Renal cortical epithelial cell (primary cell): ENCODE results near the gene RPS19BP1. TPM values are rescaled to one million over a fixed set of nuclear protein-coding genes. Genes with fewer than 3 reads are reported as not detected.

Experiments used
- DNase-seq: peaks from one replicate; pipeline ENCODE4 v3.0.0-alpha.2; 2011; ENCODE audit warnings: low read depth
- total RNA-seq: library from RNA; depleted of rRNA; stranded (reverse); fragments of >200 nt; gene quantifications from 2 replicates; pipeline ENCODE4 v1.2.3, GENCODE V29; 2014

The RPS19BP1 gene
- total RNA-seq, 1 donor from 2014 or later, result 47.1 TPM

GRCh38 chr22:39490966-39491680, 41.4 kb downstream of the RPS19BP1 start:
- no peak for DNase-seq

- peak; percentile 47 for DNase-seq
Observed at GRCh38 chr22:39490135-39490798, 42.3 kb downstream of the RPS19BP1 start.

GRCh38 chr22:39489094-39490068, 43.2 kb downstream of the RPS19BP1 start:
- no peak for DNase-seq

GRCh38 chr22:39488563-39489083, 43.9 kb downstream of the RPS19BP1 start:
- DNase-seq, result no peak

GRCh38 chr22:39487826-39488520, 44.6 kb downstream of the RPS19BP1 start:
- no peak for DNase-seq

- no peak for DNase-seq
Observed at GRCh38 chr22:39486951-39487825, 45.4 kb downstream of the RPS19BP1 start.

- peak; percentile 86 for DNase-seq
Observed at GRCh38 chr22:39482768-39483167, 49.8 kb downstream of the RPS19BP1 start.

- no peak for DNase-seq
Observed at GRCh38 chr22:39481595-39481994, 51.0 kb downstream of the RPS19BP1 start.

GRCh38 chr22:39481054-39481453, 51.5 kb downstream of the RPS19BP1 start:
- no peak for DNase-seq

- no peak for DNase-seq
Observed at GRCh38 chr22:39480557-39480956, 52.0 kb downstream of the RPS19BP1 start.

GRCh38 chr22:39479254-39479653, 53.3 kb downstream of the RPS19BP1 start:
- DNase-seq, result no peak

Other genes with a start within 250 kb of the RPS19BP1 start
- gene RPL3, start 213.1 kb downstream of the RPS19BP1 start, total RNA-seq, result 1,714 and 3,145 TPM in 2 replicates
- gene SYNGR1, start 182.8 kb downstream of the RPS19BP1 start, total RNA-seq, result 11.9 TPM in 1 of 2 replicates, not detected in the other
- 7.5 and 18.7 TPM in 2 replicates for gene TAB1, start 133.0 kb downstream of the RPS19BP1 start, total RNA-seq
- gene MGAT3, start 75.7 kb downstream of the RPS19BP1 start, total RNA-seq, result 0.40 TPM in 1 of 2 replicates, not detected in the other
- gene MIEF1, start 30.5 kb downstream of the RPS19BP1 start, total RNA-seq, result 21.4 and 29.4 TPM in 2 replicates
- gene ATF4, start 12.2 kb downstream of the RPS19BP1 start, total RNA-seq, result 177 and 255 TPM in 2 replicates
- 0.10 TPM in 1 of 2 replicates, not detected in the other for gene CACNA1I, start 38.0 kb upstream of the RPS19BP1 start, total RNA-seq